NCI-H1436 (cell line): ENCODE measurements around the gene TTC13.

Source experiments
- DNase-seq: peaks from one replicate; lab custom pipeline; 2025; lab: John Stamatoyannopoulos, UW

Gene TTC13

GRCh38 chr1:230868736-230869385 lies 109.8 kb downstream of the TTC13 start:
- peak; percentile 62 for DNase-seq

GRCh38 chr1:230867903-230868735 lies 110.5 kb downstream of the TTC13 start, which contains the start of gene C1orf198:
Gene C1orf198 (minus strand): TSS chr1:230868521. CDS start chr1:230868512, 9 bp downstream.
- peak; percentile 68 for DNase-seq

GRCh38 chr1:230867101-230867902 lies 111.4 kb downstream of the TTC13 start:
- DNase-seq: no peak

GRCh38 chr1:230866171-230867070 lies 112.2 kb downstream of the TTC13 start:
- DNase-seq: no peak

GRCh38 chr1:230865062-230865817 lies 113.4 kb downstream of the TTC13 start:
- no peak for DNase-seq

- DNase-seq: no peak
These were observed 114.2 kb downstream of the TTC13 start for GRCh38 chr1:230864441-230864840.

- DNase-seq: no peak
These were observed 115.2 kb downstream of the TTC13 start for GRCh38 chr1:230863449-230863848.

GRCh38 chr1:230861970-230862595 lies 116.6 kb downstream of the TTC13 start:
- no peak for DNase-seq

GRCh38 chr1:230861489-230861888 lies 117.2 kb downstream of the TTC13 start:
- DNase-seq: no peak

GRCh38 chr1:230860617-230861384 lies 117.9 kb downstream of the TTC13 start:
- no peak for DNase-seq

GRCh38 chr1:230858918-230859729 lies 119.5 kb downstream of the TTC13 start:
- DNase-seq: no peak

- DNase-seq: no peak
These were observed 120.3 kb downstream of the TTC13 start for GRCh38 chr1:230858236-230858820.

- DNase-seq: no peak
These were observed 120.8 kb downstream of the TTC13 start for GRCh38 chr1:230857822-230858221.

- DNase-seq: no peak
These were observed 121.6 kb downstream of the TTC13 start for GRCh38 chr1:230857077-230857476.
